ENCODE measurements around the gene ARHGAP15. TPM values are rescaled to one million over a fixed set of nuclear protein-coding genes. Genes with fewer than 3 reads are reported as not detected.

ARHGAP15 gene
- total RNA-seq, 1 experiment from 2014 or later, result 0.41 TPM

DNA sequence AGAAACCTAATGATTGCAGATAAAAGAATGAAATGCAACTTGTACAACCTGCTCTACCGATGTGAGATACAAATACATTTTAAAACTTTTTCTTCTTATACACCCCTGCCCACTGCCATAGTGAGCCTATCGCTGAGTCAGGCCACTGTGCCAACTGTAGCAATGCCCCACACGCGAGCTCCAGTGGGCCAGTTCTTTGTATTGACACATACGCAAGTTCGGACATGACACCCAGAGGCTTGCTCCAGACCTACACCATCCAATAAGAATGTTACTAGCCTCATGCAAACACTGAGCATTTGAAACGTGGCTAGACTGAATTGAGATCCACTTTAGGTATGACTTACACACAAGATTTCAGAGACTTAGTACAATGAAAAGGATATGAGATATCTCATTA, 340.1 kb downstream of the ARHGAP15 start:
- H3K36me3 ChIP-seq (ENCODE audit: control insufficient read depth, insufficient read depth, low read length), result no peaks in the 10 kb centered on the region
- H3K9me3 ChIP-seq (ENCODE audit: control insufficient read depth, insufficient read depth, low read depth, low read length), result no peaks in the 10 kb centered on the region
- in situ Hi-C loops (cut with HindIII; ENCODE audit: low pct_unique_long_range_greater_than_20kb, low sequenced_read_pairs) (no loop called here), intact Hi-C loops (cut with micrococcal nuclease; ENCODE audit: unreplicated experiment) (no loop called here)
- no peaks in the 10 kb centered on the region for H3K27me3 ChIP-seq (ENCODE audit: control insufficient read depth, insufficient read depth, low read length)
- ChIA-PET POLR2A (no interaction called here), CTCF (no interaction called here)
- no TSS peak for BruUV-seq (replicated peaks)
- TF ChIP-seq SIN3A (IDR thresholded peaks at IDR 0.05; ENCODE audit: borderline replicate concordance, insufficient read depth, low read depth, low read length) (no peak), TCF7L2 (IDR thresholded peaks at IDR 0.05; ENCODE audit: low read depth, low read length) (no peak), POLR2AphosphoS5 (IDR thresholded peaks at IDR 0.05; ENCODE audit: low read depth, low read length) (no peak)
- TF ChIP-seq, protein P1, sequence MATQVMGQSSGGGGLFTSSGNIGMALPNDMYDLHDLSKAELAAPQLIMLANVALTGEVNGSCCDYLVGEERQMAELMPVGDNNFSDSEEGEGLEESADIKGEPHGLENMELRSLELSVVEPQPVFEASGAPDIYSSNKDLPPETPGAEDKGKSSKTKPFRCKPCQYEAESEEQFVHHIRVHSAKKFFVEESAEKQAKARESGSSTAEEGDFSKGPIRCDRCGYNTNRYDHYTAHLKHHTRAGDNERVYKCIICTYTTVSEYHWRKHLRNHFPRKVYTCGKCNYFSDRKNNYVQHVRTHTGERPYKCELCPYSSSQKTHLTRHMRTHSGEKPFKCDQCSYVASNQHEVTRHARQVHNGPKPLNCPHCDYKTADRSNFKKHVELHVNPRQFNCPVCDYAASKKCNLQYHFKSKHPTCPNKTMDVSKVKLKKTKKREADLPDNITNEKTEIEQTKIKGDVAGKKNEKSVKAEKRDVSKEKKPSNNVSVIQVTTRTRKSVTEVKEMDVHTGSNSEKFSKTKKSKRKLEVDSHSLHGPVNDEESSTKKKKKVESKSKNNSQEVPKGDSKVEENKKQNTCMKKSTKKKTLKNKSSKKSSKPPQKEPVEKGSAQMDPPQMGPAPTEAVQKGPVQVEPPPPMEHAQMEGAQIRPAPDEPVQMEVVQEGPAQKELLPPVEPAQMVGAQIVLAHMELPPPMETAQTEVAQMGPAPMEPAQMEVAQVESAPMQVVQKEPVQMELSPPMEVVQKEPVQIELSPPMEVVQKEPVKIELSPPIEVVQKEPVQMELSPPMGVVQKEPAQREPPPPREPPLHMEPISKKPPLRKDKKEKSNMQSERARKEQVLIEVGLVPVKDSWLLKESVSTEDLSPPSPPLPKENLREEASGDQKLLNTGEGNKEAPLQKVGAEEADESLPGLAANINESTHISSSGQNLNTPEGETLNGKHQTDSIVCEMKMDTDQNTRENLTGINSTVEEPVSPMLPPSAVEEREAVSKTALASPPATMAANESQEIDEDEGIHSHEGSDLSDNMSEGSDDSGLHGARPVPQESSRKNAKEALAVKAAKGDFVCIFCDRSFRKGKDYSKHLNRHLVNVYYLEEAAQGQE (IDR thresholded peaks at IDR 0.05; ENCODE audit: insufficient read depth in 1 of 2, low read depth in 2 of 2, low read length in 1 of 2), result no peak
- TF ChIP-seq, protein P2, sequence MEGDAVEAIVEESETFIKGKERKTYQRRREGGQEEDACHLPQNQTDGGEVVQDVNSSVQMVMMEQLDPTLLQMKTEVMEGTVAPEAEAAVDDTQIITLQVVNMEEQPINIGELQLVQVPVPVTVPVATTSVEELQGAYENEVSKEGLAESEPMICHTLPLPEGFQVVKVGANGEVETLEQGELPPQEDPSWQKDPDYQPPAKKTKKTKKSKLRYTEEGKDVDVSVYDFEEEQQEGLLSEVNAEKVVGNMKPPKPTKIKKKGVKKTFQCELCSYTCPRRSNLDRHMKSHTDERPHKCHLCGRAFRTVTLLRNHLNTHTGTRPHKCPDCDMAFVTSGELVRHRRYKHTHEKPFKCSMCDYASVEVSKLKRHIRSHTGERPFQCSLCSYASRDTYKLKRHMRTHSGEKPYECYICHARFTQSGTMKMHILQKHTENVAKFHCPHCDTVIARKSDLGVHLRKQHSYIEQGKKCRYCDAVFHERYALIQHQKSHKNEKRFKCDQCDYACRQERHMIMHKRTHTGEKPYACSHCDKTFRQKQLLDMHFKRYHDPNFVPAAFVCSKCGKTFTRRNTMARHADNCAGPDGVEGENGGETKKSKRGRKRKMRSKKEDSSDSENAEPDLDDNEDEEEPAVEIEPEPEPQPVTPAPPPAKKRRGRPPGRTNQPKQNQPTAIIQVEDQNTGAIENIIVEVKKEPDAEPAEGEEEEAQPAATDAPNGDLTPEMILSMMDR (IDR thresholded peaks at IDR 0.05), result no peak
- H3K4me1 ChIP-seq (ENCODE audit: control insufficient read depth, insufficient read depth, low read length), result no peaks in the 10 kb centered on the region
- DNase-seq (ENCODE audit: low read depth, low spot score) (no peak), ATAC-seq (no peak)
- H3K27ac ChIP-seq (ENCODE audit: low read length), result no peak overlapping the region
- no peak overlapping the region for H3K4me3 ChIP-seq (ENCODE audit: low read depth in 2 of 2, low read length in 2 of 2)

DNA sequence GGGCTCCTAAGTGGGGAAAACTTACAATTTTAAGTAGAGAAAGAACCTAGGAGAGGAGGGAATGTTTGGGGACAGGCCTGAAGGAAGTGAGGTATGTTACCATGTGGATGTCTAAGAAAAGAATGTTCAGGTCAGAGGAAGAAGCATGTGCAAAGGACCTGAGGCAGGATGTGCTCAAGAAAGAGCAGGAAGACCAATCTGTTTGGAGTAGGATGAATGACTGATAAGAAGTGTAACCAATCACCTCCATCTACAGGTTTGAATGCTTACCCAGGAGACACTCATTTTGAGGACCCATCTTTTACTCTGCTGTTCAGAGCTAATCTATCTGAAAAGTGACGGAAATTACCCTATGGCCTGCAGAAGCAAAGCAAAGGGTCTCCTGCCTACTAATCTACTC, 342.3 kb downstream of the ARHGAP15 start:
- DNase-seq (ENCODE audit: low read depth, low spot score) (no peak), ATAC-seq (no peak)
- Histone ChIP-seq H3K27ac (ENCODE audit: low read length) (no peak overlapping the region), H3K36me3 (ENCODE audit: control insufficient read depth, insufficient read depth, low read length) (no peaks in the 10 kb centered on the region), H3K9me3 (ENCODE audit: control insufficient read depth, insufficient read depth, low read depth, low read length) (no peaks in the 10 kb centered on the region), H3K4me3 (ENCODE audit: low read depth in 2 of 2, low read length in 2 of 2) (no peak overlapping the region), H3K4me1 (ENCODE audit: control insufficient read depth, insufficient read depth, low read length) (no peaks in the 10 kb centered on the region), H3K27me3 (ENCODE audit: control insufficient read depth, insufficient read depth, low read length) (no peaks in the 10 kb centered on the region)
- no TSS peak for BruUV-seq (replicated peaks)
- CTCF ChIA-PET, result no interaction called here
- in situ Hi-C loops (cut with HindIII; ENCODE audit: low pct_unique_long_range_greater_than_20kb, low sequenced_read_pairs) (no loop called here), intact Hi-C loops (cut with micrococcal nuclease; ENCODE audit: unreplicated experiment) (no loop called here)
- TF ChIP-seq SIN3A (IDR thresholded peaks at IDR 0.05; ENCODE audit: borderline replicate concordance, insufficient read depth, low read depth, low read length) (no peak), POLR2AphosphoS5 (IDR thresholded peaks at IDR 0.05; ENCODE audit: low read depth, low read length) (no peak), TCF7L2 (IDR thresholded peaks at IDR 0.05; ENCODE audit: low read depth, low read length) (no peak)
- TF ChIP-seq, protein P2 (IDR thresholded peaks at IDR 0.05), result no peak
- TF ChIP-seq, protein P1 (IDR thresholded peaks at IDR 0.05; ENCODE audit: insufficient read depth in 1 of 2, low read depth in 2 of 2, low read length in 1 of 2), result no peak
- POLR2A ChIA-PET, result no interaction called here
